Mesendoderm (in vitro differentiated cells): Measurements from ENCODE around the gene BBLN.

Experiments
- DNase-seq: peaks from one replicate; pipeline ENCODE4 v3.0.0; 2013
- H2AK5ac ChIP-seq: 2 replicates; pipeline ENCODE4 v1.6.1; 2013; ENCODE audit warnings: low read length, inconsistent platforms
- H2BK120ac ChIP-seq: 2 replicates; pipeline ENCODE4 v1.6.1; 2013; ENCODE audit warnings: low read depth, mild to moderate bottlenecking, low read length, moderate library complexity, mixed read lengths
- H2BK15ac ChIP-seq: replicated peaks from 2 replicates; pipeline ENCODE4 v1.6.1; 2013; ENCODE audit warnings: low read depth, mild to moderate bottlenecking, moderate library complexity
- H2BK5ac ChIP-seq: 2 replicates; pipeline ENCODE4 v1.6.1; 2013; ENCODE audit warnings: low read length, inconsistent platforms
- H3K18ac ChIP-seq: 2 replicates; pipeline ENCODE4 v1.6.1; 2013; ENCODE audit warnings: mild to moderate bottlenecking, low read length, mixed read lengths
- H3K23ac ChIP-seq: one replicate; pipeline ENCODE4 v1.6.1; 2013; ENCODE audit warnings: low read length
- H3K27ac ChIP-seq: 2 replicates; pipeline ENCODE4 v1.5.1; 2013; ENCODE audit warnings: low read depth, mild to moderate bottlenecking, inconsistent platforms, low read length, moderate library complexity
- H3K27me3 ChIP-seq: 2 replicates; pipeline ENCODE4 v1.6.1; 2013; ENCODE audit warnings: low read length, control low read depth, mild to moderate bottlenecking, inconsistent platforms; ENCODE audit not compliant: insufficient read depth, poor library complexity
- H3K36me3 ChIP-seq: 2 replicates; pipeline ENCODE4 v1.6.1; 2013; ENCODE audit warnings: low read length, inconsistent platforms; ENCODE audit not compliant: control insufficient read depth, insufficient read depth
- H3K4ac ChIP-seq: one replicate; pipeline ENCODE4 v1.6.1; 2013; ENCODE audit warnings: low read depth, mild to moderate bottlenecking, low read length, moderate library complexity
- H3K4me1 ChIP-seq: 2 replicates; pipeline ENCODE4 v1.6.1; 2013; ENCODE audit warnings: low read depth, low read length, inconsistent platforms; ENCODE audit not compliant: control insufficient read depth
- H3K4me2 ChIP-seq: 2 replicates; pipeline ENCODE4 v1.6.1; 2013; ENCODE audit warnings: low read length
- H3K4me3 ChIP-seq: 2 replicates; pipeline ENCODE4 v1.5.1; 2013; ENCODE audit warnings: mild to moderate bottlenecking, low read length
- H3K56ac ChIP-seq: one replicate; pipeline ENCODE4 v1.6.1; 2013; ENCODE audit warnings: low read length
- H3K79me1 ChIP-seq: 2 replicates; pipeline ENCODE4 v1.6.1; 2013; ENCODE audit warnings: low read length, inconsistent platforms
- H3K79me2 ChIP-seq: 2 replicates; pipeline ENCODE4 v1.6.1; 2013; ENCODE audit warnings: mild to moderate bottlenecking, low read length; ENCODE audit not compliant: control insufficient read depth, insufficient read depth
- H3K9ac ChIP-seq: 2 replicates; pipeline ENCODE4 v1.6.1; 2013; ENCODE audit warnings: low read length, inconsistent platforms
- H4K5ac ChIP-seq: one replicate; pipeline ENCODE4 v1.6.1; 2013; ENCODE audit warnings: low read length
- H4K8ac ChIP-seq: one replicate; pipeline ENCODE4 v1.6.1; 2013; ENCODE audit warnings: low read depth, mild to moderate bottlenecking, control low read depth, low read length, moderate library complexity
- WGBS: extraction: QIAGEN DNeasy Blood & Tissue Kit; methylation state at CpG from one replicate; pipeline ENCODE4 v1.1.7; 2013; ENCODE audit warnings: low lambda C conversion rate, missing lambda C conversion rate; ENCODE audit not compliant: insufficient coverage; ENCODE audit errors: extremely low coverage; 5-methylcytosine and 5-hydroxymethylcytosine counted together

The BBLN gene

DNA sequence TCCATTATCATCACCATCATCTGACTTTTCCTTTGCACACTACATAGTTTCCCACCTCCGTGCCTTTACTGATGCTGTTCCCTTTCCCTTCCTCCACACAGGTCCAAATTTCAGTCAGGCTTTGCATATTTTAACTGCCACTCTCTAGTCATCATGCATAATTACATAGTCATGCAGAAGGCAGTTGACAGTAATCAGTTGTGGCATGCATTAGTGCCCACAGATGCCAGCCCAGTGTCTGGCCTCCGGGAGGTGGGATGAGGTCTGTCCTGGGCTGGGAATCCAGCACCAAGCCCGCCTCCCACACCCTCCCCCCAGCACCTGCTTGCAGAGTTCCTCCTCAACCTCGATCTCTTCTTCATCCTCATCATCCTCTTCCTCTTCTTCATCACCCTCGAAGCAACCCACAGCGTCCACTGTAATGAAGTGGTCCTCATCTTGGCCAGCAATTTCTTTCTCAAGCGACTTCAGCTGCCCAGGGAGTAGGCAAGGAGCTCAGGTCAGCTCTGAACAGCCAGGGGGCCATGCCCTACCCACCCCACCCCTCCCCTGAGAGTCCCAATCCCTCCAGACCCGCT lies 8.8 kb downstream of the BBLN start:
- Histone ChIP-seq H3K4me1 (no peaks in the 10 kb centered on the region), H3K4me2 (no peak overlapping the region), H2BK15ac (no peak overlapping the region), H2BK120ac (no peak overlapping the region), H3K9ac (no peak overlapping the region), H3K79me1 (no peaks in the 10 kb centered on the region), H3K18ac (no peak overlapping the region), H3K36me3 (peaks cover 23% of the 10 kb centered on the region), H4K8ac (no peak overlapping the region), H3K4ac (no peak overlapping the region), H2AK5ac (no peak overlapping the region), H3K56ac (no peak overlapping the region), H3K23ac (no peak overlapping the region), H3K79me2 (no peaks in the 10 kb centered on the region), H4K5ac (no peak overlapping the region), H2BK5ac (no peak overlapping the region), H3K4me3 (no peak overlapping the region), H3K27ac (no peak overlapping the region), H3K27me3 (no peaks in the 10 kb centered on the region)
- DNase-seq, result no peak
- WGBS, result 100% methylated on average over 1 of the region's 8 CpGs

DNA sequence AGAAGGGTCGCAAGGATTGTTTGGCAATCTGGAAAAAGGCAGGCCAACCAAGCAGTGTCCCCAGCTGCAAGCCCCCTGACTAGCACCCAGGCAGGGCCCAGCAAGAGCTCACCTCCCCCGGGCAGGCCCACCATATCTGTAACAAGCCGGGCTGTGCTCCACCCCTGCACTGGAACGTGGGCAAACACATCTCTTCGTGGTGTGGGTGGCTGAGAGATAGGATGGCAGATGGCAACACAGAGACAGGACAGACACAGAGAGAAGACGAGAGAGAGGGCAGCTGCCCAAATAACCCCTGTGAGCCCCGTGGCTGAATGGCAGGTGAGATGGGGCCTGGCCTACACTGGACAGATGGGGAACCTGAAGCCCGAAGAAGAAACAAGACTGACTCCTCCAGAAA lies 9.4 kb downstream of the BBLN start:
- Histone ChIP-seq H2AK5ac (no peak overlapping the region), H2BK15ac (no peak overlapping the region), H2BK5ac (no peak overlapping the region), H3K4me1 (no peaks in the 10 kb centered on the region), H3K9ac (no peak overlapping the region), H3K79me1 (no peaks in the 10 kb centered on the region), H3K79me2 (no peaks in the 10 kb centered on the region), H3K36me3 (peaks cover 18% of the 10 kb centered on the region), H2BK120ac (no peak overlapping the region), H3K27me3 (no peaks in the 10 kb centered on the region), H3K56ac (no peak overlapping the region), H3K27ac (no peak overlapping the region), H4K8ac (no peak overlapping the region), H3K4ac (no peak overlapping the region), H3K4me3 (no peak overlapping the region), H4K5ac (no peak overlapping the region), H3K18ac (no peak overlapping the region), H3K4me2 (no peak overlapping the region), H3K23ac (no peak overlapping the region)
- no CpG with 5 or more reads among the region's 8 CpGs for WGBS
- no peak for DNase-seq

DNA sequence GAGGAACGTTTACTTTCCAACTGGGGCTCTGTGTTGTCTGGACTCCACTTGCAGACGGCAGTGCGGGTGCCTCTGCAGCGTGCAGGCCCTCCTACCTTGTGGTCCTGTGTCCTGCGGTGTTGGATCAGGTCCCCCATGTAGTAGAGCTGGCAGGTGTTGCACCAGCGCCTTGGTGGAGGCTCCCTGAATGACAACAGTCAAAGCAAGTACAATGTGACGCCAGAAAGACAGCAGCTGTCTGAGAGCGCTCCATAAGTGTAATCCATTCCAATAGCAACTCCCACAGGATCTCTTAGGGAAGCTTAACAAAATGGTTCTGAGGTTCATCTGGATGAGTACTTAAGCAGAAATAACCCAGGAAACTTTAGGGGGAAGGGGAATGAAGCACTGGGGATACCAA lies 9.9 kb downstream of the BBLN start:
- Histone ChIP-seq H4K5ac (no peak overlapping the region), H3K18ac (no peak overlapping the region), H3K79me1 (no peaks in the 10 kb centered on the region), H2BK120ac (no peak overlapping the region), H3K36me3 (peaks cover 17% of the 10 kb centered on the region), H4K8ac (no peak overlapping the region), H2AK5ac (no peak overlapping the region), H3K4ac (no peak overlapping the region), H3K23ac (no peak overlapping the region), H3K4me3 (no peak overlapping the region), H3K79me2 (no peaks in the 10 kb centered on the region), H2BK15ac (no peak overlapping the region), H3K9ac (no peak overlapping the region), H2BK5ac (no peak overlapping the region), H3K4me1 (no peaks in the 10 kb centered on the region), H3K4me2 (no peak overlapping the region), H3K56ac (no peak overlapping the region), H3K27ac (no peak overlapping the region), H3K27me3 (no peaks in the 10 kb centered on the region)
- no CpG with 5 or more reads among the region's 8 CpGs for WGBS
- DNase-seq, result no peak

DNA sequence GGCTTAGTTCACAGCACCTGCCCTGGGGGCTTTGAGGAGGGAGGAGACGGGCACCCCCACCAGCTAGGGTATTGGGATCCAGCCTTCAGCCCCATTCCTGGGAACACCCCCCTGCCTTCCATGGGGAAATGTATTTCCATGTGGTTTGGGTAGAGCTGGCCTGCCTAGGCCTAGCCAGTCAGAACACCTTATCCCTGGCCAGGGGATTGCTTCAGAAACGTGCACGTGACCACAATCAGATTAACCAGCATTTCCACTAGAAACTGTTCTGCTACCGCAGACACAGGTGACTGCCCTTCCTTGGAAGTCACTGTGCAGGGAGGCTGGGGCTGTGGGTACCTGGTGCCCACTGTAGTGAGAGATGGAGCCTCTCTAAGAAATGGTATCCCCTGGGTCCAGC lies 14.0 kb downstream of the BBLN start:
- Histone ChIP-seq H2BK15ac (no peak overlapping the region), H3K4me1 (no peaks in the 10 kb centered on the region), H3K27me3 (no peaks in the 10 kb centered on the region), H2BK120ac (no peak overlapping the region), H3K4me3 (no peak overlapping the region), H2BK5ac (no peak overlapping the region), H3K56ac (no peak overlapping the region), H3K79me1 (no peaks in the 10 kb centered on the region), H3K36me3 (peaks cover 23% of the 10 kb centered on the region), H3K18ac (no peak overlapping the region), H3K9ac (no peak overlapping the region), H3K27ac (no peak overlapping the region), H3K79me2 (no peaks in the 10 kb centered on the region), H3K23ac (no peak overlapping the region), H4K8ac (no peak overlapping the region), H4K5ac (no peak overlapping the region), H2AK5ac (no peak overlapping the region), H3K4me2 (no peak overlapping the region), H3K4ac (no peak overlapping the region)
- DNase-seq, result no peak
- no CpG with 5 or more reads among the region's 4 CpGs for WGBS

GRCh38 chr9:128175102-128175563 lies 15.1 kb downstream of the BBLN start:
- H3K36me3 ChIP-seq, result peaks cover 18% of the 10 kb centered on the region

DNA sequence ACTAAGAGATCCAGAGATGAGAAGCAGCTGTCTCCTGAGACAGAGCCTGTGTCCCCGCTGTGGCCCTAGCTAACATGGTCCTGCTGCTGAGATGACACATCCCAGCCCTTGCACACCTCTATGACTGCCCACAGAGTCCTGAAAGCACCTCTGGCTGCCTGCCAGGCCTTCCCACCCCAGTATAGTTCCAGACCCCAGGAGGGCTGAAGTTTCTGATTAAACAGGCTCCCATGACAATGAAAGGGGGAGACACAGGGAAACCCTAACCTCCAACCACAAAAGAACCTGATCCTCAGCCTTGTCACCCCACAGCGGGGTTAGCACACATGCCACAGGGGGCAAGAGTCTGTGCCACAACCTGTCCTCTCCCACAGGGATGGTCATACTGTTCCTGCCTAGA lies 15.7 kb downstream of the BBLN start:
- no peak for DNase-seq
- H2AK5ac ChIP-seq, result no peak overlapping the region
- no peak overlapping the region for H3K4ac ChIP-seq
- H3K56ac ChIP-seq, result no peak overlapping the region
- no peak overlapping the region for H3K4me2 ChIP-seq
- no peak overlapping the region for H3K27ac ChIP-seq
- H4K5ac ChIP-seq, result no peak overlapping the region
- H3K4me3 ChIP-seq, result no peak overlapping the region
- H3K9ac ChIP-seq, result no peak overlapping the region
- H3K79me1 ChIP-seq, result no peaks in the 10 kb centered on the region
- no peak overlapping the region for H2BK120ac ChIP-seq
- no CpG with 5 or more reads among the region's 2 CpGs for WGBS
- no peaks in the 10 kb centered on the region for H3K79me2 ChIP-seq
- no peak overlapping the region for H2BK5ac ChIP-seq
- no peak overlapping the region for H3K18ac ChIP-seq
- no peaks in the 10 kb centered on the region for H3K27me3 ChIP-seq
- H4K8ac ChIP-seq, result no peak overlapping the region
- peaks cover 19% of the 10 kb centered on the region for H3K36me3 ChIP-seq
- H3K4me1 ChIP-seq, result no peaks in the 10 kb centered on the region
- H2BK15ac ChIP-seq, result no peak overlapping the region
- H3K23ac ChIP-seq, result no peak overlapping the region

More at GRCh38 chr9:128175102-128175563, 15.1 kb downstream of the BBLN start:
- H2AK5ac ChIP-seq, result no peak overlapping the region
- H3K4ac ChIP-seq, result no peak overlapping the region
- H4K8ac ChIP-seq, result no peak overlapping the region
- no peak overlapping the region for H2BK15ac ChIP-seq
- no peak overlapping the region for H2BK5ac ChIP-seq
- no peak for DNase-seq
- H3K9ac ChIP-seq, result no peak overlapping the region
- H3K4me1 ChIP-seq, result no peaks in the 10 kb centered on the region
- no peaks in the 10 kb centered on the region for H3K79me1 ChIP-seq
- no peak overlapping the region for H3K27ac ChIP-seq
- H4K5ac ChIP-seq, result no peak overlapping the region
- H3K23ac ChIP-seq, result no peak overlapping the region
- no peaks in the 10 kb centered on the region for H3K79me2 ChIP-seq
- no peak overlapping the region for H3K4me2 ChIP-seq
- H2BK120ac ChIP-seq, result no peak overlapping the region
- H3K4me3 ChIP-seq, result no peak overlapping the region
- no peak overlapping the region for H3K56ac ChIP-seq
- WGBS, result no CpG with 5 or more reads among the region's 8 CpGs
- H3K18ac ChIP-seq, result no peak overlapping the region
- no peaks in the 10 kb centered on the region for H3K27me3 ChIP-seq
